ENCODE results near the gene INSL3. TPM values are rescaled to one million over a fixed set of nuclear protein-coding genes. Genes with fewer than 3 reads are reported as not detected.

Gene INSL3
- total and polyA plus RNA-seq, 2 of the 8 experiments (the other 6 are each of a cell fraction or from before 2014, with no cell fraction given), result 0.41 to 1.5 TPM

DNA sequence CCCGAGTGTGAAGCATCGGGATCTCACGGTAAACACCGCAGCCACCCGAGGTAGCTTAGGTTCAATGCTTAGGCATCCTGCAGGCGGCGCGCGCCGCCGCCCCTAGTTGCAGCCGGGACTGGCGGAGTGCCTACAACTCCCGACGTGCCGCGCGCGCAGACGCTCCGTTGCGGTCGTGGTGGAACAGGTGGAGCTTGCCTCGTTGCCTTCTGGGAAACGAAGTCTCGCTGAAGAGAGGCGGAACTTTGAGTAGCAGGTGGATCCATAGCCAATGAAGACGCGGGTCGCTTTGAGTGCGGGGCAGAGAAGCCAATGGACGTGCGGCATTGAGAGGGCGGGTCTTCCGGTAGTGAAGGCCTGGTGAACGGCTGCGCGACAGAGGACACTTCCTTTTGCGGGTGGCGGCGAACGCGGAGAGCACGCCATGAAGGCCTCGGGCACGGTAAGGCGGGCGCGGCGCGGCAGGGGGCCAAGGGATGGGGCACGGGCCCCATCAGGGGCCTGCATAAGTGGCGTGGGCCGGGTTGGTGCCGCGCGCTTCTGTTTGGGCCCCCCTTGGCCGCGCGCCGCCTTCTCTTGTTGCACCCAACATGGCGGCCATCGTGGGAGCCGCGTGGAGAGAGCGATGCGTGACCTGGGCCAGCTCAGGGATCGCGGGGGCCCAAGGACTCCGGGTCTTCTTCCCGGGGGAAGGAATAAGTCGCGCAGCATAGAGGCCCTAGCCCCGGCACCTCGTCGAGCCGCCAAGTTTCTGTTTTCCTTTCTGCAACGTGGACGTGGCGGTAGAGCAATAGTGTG is 38.4 kb upstream of the INSL3 start, which contains the start of gene RPL18A (continued):
- TF ChIP-seq, protein P1, sequence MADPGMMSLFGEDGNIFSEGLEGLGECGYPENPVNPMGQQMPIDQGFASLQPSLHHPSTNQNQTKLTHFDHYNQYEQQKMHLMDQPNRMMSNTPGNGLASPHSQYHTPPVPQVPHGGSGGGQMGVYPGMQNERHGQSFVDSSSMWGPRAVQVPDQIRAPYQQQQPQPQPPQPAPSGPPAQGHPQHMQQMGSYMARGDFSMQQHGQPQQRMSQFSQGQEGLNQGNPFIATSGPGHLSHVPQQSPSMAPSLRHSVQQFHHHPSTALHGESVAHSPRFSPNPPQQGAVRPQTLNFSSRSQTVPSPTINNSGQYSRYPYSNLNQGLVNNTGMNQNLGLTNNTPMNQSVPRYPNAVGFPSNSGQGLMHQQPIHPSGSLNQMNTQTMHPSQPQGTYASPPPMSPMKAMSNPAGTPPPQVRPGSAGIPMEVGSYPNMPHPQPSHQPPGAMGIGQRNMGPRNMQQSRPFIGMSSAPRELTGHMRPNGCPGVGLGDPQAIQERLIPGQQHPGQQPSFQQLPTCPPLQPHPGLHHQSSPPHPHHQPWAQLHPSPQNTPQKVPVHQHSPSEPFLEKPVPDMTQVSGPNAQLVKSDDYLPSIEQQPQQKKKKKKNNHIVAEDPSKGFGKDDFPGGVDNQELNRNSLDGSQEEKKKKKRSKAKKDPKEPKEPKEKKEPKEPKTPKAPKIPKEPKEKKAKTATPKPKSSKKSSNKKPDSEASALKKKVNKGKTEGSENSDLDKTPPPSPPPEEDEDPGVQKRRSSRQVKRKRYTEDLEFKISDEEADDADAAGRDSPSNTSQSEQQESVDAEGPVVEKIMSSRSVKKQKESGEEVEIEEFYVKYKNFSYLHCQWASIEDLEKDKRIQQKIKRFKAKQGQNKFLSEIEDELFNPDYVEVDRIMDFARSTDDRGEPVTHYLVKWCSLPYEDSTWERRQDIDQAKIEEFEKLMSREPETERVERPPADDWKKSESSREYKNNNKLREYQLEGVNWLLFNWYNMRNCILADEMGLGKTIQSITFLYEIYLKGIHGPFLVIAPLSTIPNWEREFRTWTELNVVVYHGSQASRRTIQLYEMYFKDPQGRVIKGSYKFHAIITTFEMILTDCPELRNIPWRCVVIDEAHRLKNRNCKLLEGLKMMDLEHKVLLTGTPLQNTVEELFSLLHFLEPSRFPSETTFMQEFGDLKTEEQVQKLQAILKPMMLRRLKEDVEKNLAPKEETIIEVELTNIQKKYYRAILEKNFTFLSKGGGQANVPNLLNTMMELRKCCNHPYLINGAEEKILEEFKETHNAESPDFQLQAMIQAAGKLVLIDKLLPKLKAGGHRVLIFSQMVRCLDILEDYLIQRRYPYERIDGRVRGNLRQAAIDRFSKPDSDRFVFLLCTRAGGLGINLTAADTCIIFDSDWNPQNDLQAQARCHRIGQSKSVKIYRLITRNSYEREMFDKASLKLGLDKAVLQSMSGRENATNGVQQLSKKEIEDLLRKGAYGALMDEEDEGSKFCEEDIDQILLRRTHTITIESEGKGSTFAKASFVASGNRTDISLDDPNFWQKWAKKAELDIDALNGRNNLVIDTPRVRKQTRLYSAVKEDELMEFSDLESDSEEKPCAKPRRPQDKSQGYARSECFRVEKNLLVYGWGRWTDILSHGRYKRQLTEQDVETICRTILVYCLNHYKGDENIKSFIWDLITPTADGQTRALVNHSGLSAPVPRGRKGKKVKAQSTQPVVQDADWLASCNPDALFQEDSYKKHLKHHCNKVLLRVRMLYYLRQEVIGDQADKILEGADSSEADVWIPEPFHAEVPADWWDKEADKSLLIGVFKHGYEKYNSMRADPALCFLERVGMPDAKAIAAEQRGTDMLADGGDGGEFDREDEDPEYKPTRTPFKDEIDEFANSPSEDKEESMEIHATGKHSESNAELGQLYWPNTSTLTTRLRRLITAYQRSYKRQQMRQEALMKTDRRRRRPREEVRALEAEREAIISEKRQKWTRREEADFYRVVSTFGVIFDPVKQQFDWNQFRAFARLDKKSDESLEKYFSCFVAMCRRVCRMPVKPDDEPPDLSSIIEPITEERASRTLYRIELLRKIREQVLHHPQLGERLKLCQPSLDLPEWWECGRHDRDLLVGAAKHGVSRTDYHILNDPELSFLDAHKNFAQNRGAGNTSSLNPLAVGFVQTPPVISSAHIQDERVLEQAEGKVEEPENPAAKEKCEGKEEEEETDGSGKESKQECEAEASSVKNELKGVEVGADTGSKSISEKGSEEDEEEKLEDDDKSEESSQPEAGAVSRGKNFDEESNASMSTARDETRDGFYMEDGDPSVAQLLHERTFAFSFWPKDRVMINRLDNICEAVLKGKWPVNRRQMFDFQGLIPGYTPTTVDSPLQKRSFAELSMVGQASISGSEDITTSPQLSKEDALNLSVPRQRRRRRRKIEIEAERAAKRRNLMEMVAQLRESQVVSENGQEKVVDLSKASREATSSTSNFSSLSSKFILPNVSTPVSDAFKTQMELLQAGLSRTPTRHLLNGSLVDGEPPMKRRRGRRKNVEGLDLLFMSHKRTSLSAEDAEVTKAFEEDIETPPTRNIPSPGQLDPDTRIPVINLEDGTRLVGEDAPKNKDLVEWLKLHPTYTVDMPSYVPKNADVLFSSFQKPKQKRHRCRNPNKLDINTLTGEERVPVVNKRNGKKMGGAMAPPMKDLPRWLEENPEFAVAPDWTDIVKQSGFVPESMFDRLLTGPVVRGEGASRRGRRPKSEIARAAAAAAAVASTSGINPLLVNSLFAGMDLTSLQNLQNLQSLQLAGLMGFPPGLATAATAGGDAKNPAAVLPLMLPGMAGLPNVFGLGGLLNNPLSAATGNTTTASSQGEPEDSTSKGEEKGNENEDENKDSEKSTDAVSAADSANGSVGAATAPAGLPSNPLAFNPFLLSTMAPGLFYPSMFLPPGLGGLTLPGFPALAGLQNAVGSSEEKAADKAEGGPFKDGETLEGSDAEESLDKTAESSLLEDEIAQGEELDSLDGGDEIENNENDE (IDR thresholded peaks at IDR 0.05; ENCODE audit: insufficient replicate concordance, low read length), result no peak
- TF ChIP-seq SP2 (IDR thresholded peaks at IDR 0.05; ENCODE audit: low read length) (peak; percentile 88), FOSL1 (IDR thresholded peaks at IDR 0.05; ENCODE audit: insufficient read depth, low read depth, low read length) (0 out of 2 replicates have a peak, but pooled peaks have one; percentile 15), CBX5 (IDR thresholded peaks at IDR 0.05; ENCODE audit: low read depth, low read length) (no peak), RXRA (IDR thresholded peaks at IDR 0.05; ENCODE audit: insufficient read depth, low read depth, low read length) (no peak), CREB1 (IDR thresholded peaks at IDR 0.05) (peak; percentile 77), CHD1 (IDR thresholded peaks at IDR 0.05; ENCODE audit: low read depth, low read length) (no peak), KDM1A (IDR thresholded peaks at IDR 0.05; ENCODE audit: borderline replicate concordance, low read length) (no peak), ASH2L (IDR thresholded peaks at IDR 0.05; ENCODE audit: low read length) (peak; percentile 43), GABPA (IDR thresholded peaks at IDR 0.05; ENCODE audit: borderline replicate concordance, insufficient read depth, low read length) (peak; percentile 92), SIRT6 (IDR thresholded peaks at IDR 0.05; ENCODE audit: low read length) (no peak)

Data from H1 (cell line).